GDM1 (cell line): ENCODE results near the gene DEXI.
"Not testable (repeated sequence)": the region's sequence is repeated elsewhere in the genome, so short reads cannot be mapped to it uniquely, and the experiment has no call there.

ENCODE experiments used
- DNase-seq: peaks from one replicate; lab custom pipeline; 2025; lab: John Stamatoyannopoulos, UW

DEXI gene

GRCh38 chr16:10926867-10927266 lies 15.4 kb downstream of the DEXI start:
- DNase-seq, result no peak

- no peak for DNase-seq
Observed at GRCh38 chr16:10926094-10926493, 16.2 kb downstream of the DEXI start.

GRCh38 chr16:10925285-10925684 lies 17.0 kb downstream of the DEXI start:
- DNase-seq, result not testable (repeated sequence)

GRCh38 chr16:10923650-10924214 lies 18.5 kb downstream of the DEXI start:
- DNase-seq, result no peak

GRCh38 chr16:10923146-10923649 lies 19.1 kb downstream of the DEXI start:
- no peak for DNase-seq

- no peak for DNase-seq
Observed at GRCh38 chr16:10922328-10923145, 19.7 kb downstream of the DEXI start.

GRCh38 chr16:10921536-10922327 lies 20.5 kb downstream of the DEXI start:
- no peak for DNase-seq

- DNase-seq, result no peak
Observed at GRCh38 chr16:10920726-10921427, 21.4 kb downstream of the DEXI start.

- no peak for DNase-seq
Observed at GRCh38 chr16:10919003-10919351, 23.3 kb downstream of the DEXI start.

- peak; percentile 62 for DNase-seq
Observed at GRCh38 chr16:10918294-10919002, 23.8 kb downstream of the DEXI start.

GRCh38 chr16:10916534-10916933 lies 25.7 kb downstream of the DEXI start:
- no peak for DNase-seq

- no peak for DNase-seq
Observed at GRCh38 chr16:10911267-10911666, 31.0 kb downstream of the DEXI start.

- DNase-seq, result no peak
Observed at GRCh38 chr16:10907757-10908045, 34.6 kb downstream of the DEXI start.

- no peak for DNase-seq
Observed at GRCh38 chr16:10906914-10907756, 35.1 kb downstream of the DEXI start.

- DNase-seq, result no peak
Observed at GRCh38 chr16:10906482-10906881, 35.8 kb downstream of the DEXI start.

- DNase-seq, result no peak
Observed at GRCh38 chr16:10902999-10903398, 39.3 kb downstream of the DEXI start.

GRCh38 chr16:10897134-10897533 lies 45.1 kb downstream of the DEXI start:
- no peak for DNase-seq

- no peak for DNase-seq
Observed at GRCh38 chr16:10896723-10897122, 45.5 kb downstream of the DEXI start.

GRCh38 chr16:10896165-10896564 lies 46.1 kb downstream of the DEXI start:
- DNase-seq, result no peak

- no peak for DNase-seq
Observed at GRCh38 chr16:10895053-10895946, 47.0 kb downstream of the DEXI start.
